HT-29 (cell line): Measurements from ENCODE around the gene NREP. TPM values are rescaled to one million over a fixed set of nuclear protein-coding genes. Genes with fewer than 3 reads are reported as not detected.

Source experiments
- DNase-seq: peaks from one replicate; pipeline ENCODE4 v3.0.0-alpha.2; 2015; ENCODE audit warnings: low spot score
- total RNA-seq: library from RNA; depleted of rRNA; stranded (reverse); fragments of >200 nt; shearing (Covaris generic); gene quantifications from 2 replicates; pipeline ENCODE4 v1.2.3, GENCODE V29; 2014

The NREP gene
- total RNA-seq, 1 experiment from 2014 or later, result 0.97 TPM

DNA sequence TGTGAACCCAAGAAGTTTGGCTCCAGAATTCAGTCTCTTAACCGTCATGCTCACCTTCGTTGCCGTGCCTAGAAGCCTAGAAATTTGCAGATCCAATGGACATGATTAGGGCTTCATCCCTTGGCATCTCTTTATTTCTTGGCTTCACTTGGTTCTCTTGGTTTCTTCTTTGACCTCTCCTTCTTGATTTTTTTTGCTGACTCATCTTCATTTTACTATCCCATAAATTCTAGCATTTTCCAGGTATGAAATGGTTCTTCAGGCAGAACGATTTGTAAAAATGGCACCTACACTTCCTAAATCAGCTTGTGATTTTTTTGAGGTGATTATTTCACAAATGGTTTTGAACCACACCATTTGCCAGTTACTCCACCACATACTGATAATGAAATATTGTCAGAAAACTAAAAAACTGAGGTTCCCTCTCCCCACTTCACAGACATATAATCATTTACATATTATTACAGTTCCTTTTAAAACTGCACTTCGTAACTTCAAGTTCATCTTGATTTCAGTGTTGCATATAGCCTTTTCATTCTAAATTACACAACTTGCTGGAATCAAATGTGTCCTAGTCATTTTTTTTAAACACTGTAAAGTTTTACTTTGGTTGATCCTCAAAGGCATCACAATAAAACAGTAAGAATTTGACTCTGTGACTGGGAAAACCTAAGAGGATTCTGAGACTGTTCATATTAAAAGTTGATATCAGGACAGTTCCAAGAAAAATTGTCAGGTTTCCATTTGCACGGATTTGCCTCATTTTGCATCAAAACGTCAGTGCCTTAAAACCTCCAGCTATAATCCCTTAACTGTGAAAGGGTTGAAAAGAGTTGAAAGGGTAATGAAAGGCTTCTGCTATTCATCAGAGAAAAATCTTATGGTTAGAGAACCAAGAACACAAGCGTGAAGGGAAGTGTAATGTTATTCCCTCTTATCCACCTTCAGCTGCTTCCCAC is 8.9 kb upstream of the NREP start:
- DNase-seq, result no peak

GRCh38 chr5:111764019-111764418 is 7.0 kb upstream of the NREP start:
- DNase-seq, result no peak

DNA sequence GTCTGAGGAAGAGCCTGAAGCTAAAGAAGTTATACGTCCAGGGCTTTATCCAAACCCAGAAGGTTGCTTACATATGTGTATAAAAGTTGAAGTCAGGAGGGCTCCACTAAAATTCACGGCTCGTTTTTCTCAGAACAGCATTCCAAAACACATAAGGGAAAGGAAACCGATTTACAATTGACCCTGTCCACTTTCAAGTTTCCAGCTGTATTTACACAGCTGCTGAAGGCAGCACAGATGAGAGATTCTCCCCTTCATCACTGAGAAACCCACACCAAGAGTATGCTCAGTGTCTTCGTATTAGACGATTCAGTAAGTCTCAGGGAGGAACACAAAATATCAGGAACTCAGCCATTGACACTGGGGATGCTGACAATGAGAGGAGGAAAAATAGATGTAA is 5.9 kb upstream of the NREP start:
- DNase-seq, result no peak

DNA sequence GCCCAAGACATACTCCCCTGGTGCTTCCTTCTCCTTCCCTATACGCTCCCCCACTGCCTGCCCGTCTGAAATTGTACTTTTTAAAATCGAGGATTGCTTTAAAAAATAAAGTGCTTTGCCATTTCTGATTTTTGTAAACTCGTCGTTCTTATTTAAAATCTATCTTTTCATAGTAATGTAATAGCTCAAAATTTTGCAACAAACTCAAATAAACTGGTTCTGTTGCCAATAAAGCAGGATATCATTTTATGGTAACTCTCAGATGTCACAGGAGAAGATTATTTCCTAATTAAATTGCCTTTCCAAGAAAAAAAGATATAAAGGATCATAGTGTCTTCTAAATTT is 1.3 kb upstream of the NREP start:
- DNase-seq, result no peak

GRCh38 chr5:111757355-111758283 is 625 bp upstream of the NREP start:
- DNase-seq, result peak; percentile 93

DNA sequence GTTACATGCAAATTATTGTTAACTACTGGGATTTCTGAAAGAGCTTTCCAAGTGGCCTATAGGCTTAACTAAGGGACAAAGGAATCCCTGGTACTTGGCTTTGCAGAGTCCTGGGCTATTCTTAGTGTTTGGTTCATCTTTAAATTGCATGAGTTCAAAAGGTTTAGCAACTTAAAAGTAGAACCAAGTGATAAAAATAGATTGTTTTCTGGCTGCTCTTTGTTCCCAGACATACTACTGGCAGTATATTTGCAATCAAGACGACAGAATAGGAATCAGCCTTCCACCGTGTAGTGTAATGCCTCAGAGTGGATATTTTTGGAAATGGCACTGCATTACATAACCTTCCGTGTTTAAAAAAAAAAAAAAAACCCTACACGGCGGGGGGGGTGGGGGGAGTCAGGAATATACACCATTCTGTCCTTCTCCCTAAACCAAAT is 1.0 kb downstream of the NREP start:
- DNase-seq, result no peak

- no peak for DNase-seq
These were observed 1.6 kb downstream of the NREP start for GRCh38 chr5:111755345-111755941.

DNA sequence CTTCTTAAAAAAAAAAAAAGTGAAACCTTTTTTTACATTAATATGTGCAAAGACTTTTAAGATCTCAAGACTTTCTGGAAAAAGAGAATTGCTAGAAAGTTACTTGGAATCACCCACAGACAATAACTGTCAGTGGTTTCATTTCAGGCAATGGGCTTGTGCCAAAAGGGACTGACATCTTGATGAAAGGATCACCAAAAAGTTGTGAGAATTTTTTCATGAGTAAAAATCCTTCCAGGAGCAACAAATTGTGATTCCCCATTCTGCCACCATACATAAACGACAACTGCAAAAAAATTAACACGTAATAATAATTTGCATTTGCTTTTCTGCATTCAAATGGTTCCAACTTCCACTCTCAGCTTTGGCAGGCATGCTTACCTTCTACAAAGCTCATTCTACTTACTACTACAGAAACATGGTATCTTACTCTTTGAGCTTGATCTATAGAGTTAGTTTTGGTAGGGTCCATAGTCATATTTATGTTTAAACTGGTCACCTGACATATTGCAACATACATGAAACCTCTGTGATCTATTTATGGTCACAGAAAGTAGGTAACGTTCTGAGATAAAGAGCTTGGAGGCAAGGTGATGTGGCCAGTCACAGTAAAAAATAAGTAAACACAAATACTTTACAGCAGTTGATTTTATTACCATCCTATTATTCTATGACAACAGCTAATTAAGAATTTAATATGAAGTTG is 3.0 kb downstream of the NREP start:
- no peak for DNase-seq

DNA sequence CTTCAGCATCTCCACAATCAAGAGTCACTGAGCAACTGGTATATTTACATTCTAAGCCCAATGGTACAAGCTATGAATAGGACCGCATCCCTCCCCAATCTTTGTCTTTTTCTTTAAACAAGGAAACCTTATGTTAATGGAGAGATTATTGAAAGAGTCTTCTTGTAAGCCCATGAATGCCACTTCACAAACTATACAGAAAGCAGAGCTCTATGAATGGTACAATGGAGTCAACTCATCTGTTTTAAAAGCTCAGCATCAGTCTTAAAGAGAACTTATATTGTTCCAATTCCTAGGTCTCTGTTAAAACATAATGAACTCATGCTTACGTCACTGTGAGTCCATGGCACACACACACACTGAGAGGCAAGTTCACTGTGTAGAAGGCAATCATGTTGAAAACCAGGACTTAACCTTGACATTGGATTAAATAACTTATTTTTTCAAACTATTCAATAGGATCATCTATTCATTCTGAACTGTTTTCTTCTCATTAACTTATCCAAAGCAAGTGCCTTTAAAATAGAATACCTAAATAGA is 4.5 kb downstream of the NREP start:
- no peak for DNase-seq

DNA sequence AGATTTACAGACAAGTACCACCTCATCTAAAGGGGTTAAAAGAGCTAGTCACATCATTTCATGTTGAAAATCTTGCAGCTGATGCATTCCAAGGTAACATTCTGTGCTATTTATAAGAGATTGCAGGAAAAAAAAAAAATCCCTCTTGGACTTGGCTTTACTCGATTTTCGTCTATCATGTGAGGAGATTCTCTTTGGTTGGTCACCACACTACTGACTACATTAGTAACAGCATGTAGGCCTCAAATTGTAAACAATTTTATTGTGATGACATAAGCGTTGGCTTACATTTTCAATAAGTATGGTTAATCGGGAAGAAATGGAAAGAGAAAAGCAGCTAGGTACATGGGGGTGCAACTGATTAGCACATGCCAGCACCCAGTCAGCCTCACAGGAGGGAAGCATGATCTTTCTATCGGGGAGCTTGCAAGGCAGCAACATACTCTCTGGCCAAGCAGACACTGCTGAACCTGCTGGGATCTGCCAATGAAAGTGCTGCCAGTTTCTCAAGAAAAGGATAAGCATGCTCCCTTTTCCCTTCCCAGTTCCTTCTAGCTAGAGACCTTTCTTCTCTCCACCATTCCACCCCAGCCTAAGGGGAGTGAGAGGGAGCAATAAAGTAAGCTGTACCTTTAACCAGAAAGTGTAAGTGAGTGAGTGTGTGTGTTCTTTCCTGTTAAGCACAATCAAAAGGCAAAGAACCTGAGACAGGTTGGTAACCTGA is 7.5 kb downstream of the NREP start:
- no peak for DNase-seq

DNA sequence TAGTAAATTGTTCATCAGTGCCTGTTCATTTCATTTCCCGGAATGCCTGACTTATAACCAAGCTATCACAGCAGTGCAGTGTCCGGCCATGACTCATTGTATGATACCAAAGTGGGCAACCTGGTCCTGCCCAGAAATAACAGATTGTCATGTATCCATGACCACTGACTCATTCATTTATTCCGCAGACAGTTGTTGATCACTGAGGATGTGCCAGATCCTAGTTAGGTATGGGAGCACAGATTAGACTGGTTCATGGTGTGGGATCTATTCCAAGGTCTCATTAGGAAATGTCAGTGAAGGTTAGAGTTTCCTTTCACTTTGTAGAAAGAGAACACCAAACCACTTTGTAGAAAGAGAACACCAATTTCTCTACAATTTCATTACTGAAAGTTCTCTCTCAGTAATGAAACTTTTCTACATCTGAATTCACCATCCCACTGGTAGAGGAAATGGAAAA is 8.7 kb downstream of the NREP start:
- DNase-seq, result no peak

DNA sequence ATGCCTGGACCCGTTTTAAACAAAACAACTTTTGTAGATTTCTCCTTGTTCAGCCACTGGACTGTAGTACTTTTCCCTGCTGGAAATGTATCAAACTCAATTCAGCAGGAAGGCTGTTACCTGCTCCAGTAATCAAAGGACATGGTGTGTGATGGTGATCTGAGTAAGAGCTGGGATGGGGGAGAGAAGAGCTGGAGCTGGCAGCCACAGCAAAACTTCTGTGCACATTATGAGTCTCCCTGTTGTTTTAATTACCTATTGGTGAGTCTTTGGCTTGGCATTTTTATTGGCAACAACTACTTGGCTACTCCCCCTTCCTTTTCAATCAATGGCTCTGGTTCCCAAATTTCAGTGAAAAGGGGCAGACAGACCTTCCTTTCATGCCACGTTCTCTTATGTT is 9.7 kb downstream of the NREP start:
- no peak for DNase-seq

- no peak for DNase-seq
These were observed 10.2 kb downstream of the NREP start for GRCh38 chr5:111746791-111747190.

- no peak for DNase-seq
These were observed 11.8 kb downstream of the NREP start for GRCh38 chr5:111745075-111745739.

DNA sequence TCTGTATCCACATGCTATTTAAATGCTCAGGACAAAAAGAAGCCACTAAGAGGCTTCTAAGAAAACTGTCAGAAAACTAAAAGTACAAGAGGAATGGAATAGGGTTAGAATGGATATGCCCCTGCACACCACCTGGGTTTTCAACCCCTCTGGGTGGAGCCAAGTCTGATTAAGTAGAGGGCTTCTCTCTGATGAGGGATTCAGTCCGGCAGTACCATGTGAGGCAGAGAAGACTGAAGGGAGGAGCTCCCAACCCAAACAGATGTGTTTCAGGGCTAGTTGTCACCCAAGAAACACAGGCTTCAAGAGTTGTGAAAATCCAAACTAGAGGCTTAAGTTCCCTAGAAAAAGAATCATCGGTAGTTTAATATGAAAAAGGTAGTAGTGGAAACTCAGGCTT is 12.5 kb downstream of the NREP start:
- DNase-seq, result no peak

GRCh38 chr5:111743988-111744387 is 13.0 kb downstream of the NREP start:
- DNase-seq, result no peak

- DNase-seq, result no peak
These were observed 13.5 kb downstream of the NREP start for GRCh38 chr5:111743512-111743911.

- DNase-seq, result no peak
These were observed 14.6 kb downstream of the NREP start for GRCh38 chr5:111742177-111742994.

DNA sequence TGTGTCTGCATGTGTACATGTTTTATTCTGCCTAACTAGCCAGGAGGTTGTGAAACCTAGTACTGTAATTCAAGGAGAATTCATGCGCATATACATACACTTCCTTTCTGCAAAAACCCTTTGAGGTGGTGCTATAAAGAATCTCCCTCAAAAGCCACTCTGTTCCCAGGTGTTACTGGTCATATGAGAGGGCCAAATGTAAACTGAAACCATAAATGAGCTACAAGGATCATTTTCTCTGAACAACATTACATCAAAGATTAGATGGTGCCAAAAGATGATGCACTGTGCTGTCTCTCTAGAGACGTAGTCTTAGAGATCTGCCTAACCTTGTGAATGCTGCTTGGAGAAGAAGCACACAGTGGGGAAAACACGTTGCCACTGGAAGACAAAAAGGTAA is 15.7 kb downstream of the NREP start:
- no peak for DNase-seq
